Breast epithelium (tissue), 3 donors: ENCODE results near the gene PNKD.

Source experiments
- CTCF ChIP-seq, 3 donors: fragments of 450-650 bp; IDR thresholded peaks; one replicate each; pipeline ENCODE4 v1.5.1; 2016 to 2017; ENCODE audit warnings: antibody characterized with exemption in 3 of 3, mild to moderate bottlenecking in 3 of 3, moderate library complexity in 3 of 3
- POLR2A ChIP-seq: fragments of 450-650 bp; IDR thresholded peaks from one replicate; pipeline ENCODE4 v1.6.1; 2016; ENCODE audit warnings: antibody characterized with exemption, mild to moderate bottlenecking, moderate library complexity

- TF ChIP-seq CTCF (IDR thresholded peaks at IDR 0.05): no peak
- no peak for TF ChIP-seq POLR2A
Measured at GRCh38 chr2:218334531-218334930, 64.2 kb downstream of the PNKD start.
